ENCODE results near the gene ETV3L. TPM values are rescaled to one million over a fixed set of nuclear protein-coding genes. Genes with fewer than 3 reads are reported as not detected.

The ETV3L gene
- total RNA-seq, 3 donors from 2014 or later (not counting 1 experiment from before 2014, with no cell fraction given), result not detected

GRCh38 chr1:157133426-157133825 is 33.8 kb upstream of the ETV3L start:
- Mint-ChIP-seq H3K9me3 (no peaks in the 10 kb centered on the region), H3K27ac (peak overlapping the region; percentile 84 to 96), H3K36me3 (peaks cover 8% of the 10 kb centered on the region), H3K4me3 (peak overlapping the region; percentile 56), H3K27me3 (ENCODE audit: low read depth in 2 of 2) (no peaks in the 10 kb centered on the region), H3K4me1 (peaks cover 66 to 71% of the 10 kb centered on the region in 2 donors)
- DNase-seq, result peak in 1 of 2 donors; percentile 76
- H3K9me3 ChIP-seq (ENCODE audit: control insufficient read depth, insufficient read depth, low read length), result no peaks in the 10 kb centered on the region
- 0% methylated on average over 1 of the region's 2 CpGs for WGBS (ENCODE audit: insufficient coverage)
- no peak for ATAC-seq
- no peak overlapping the region for H3K4me3 ChIP-seq (ENCODE audit: low read length)
- peaks cover 39% of the 10 kb centered on the region for H3K4me1 ChIP-seq (ENCODE audit: control insufficient read depth, insufficient read depth, low read length)
- intact Hi-C loops (cut with micrococcal nuclease), result no loop called here
- no peak overlapping the region for H3K27ac ChIP-seq (ENCODE audit: low read length)
- peaks cover 55% of the 10 kb centered on the region for H3K36me3 ChIP-seq (ENCODE audit: control insufficient read depth, insufficient read depth, low read length)
- no peaks in the 10 kb centered on the region for H3K27me3 ChIP-seq (ENCODE audit: control insufficient read depth, insufficient read depth, low read length)
- no peak for TF ChIP-seq CTCF (IDR thresholded peaks at IDR 0.05)

DNA sequence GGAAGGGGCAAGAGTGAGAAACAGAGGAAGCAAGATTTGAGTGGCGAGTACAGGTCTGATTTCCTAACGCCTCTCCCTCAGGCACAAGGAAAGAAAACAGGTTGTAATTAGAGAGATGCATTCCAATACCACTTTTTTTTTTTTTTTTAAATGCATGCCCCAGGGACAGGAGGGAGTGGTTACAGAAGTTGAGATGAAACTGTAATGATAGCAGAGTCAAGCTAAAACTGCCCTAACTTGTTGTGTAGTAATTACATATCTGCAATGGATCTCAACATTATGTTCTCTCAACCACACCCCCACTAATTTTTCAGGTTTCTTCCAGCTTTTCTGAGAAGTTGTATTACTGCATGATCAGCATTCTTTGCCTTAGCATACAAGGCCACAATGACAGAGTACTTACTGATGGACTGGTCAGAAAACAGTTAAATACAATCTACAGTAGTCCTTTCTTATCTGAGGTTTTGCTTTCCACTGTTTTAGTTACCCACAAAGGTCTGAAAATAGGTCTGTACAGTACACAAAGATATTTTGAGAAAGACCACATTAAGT is 33.1 kb upstream of the ETV3L start:
- Histone ChIP-seq H3K4me1 (ENCODE audit: control insufficient read depth, insufficient read depth, low read length) (peaks cover 38% of the 10 kb centered on the region), H3K4me3 (ENCODE audit: low read length) (no peak overlapping the region), H3K27me3 (ENCODE audit: control insufficient read depth, insufficient read depth, low read length) (no peaks in the 10 kb centered on the region), H3K27ac (ENCODE audit: low read length) (no peak overlapping the region), H3K9me3 (ENCODE audit: control insufficient read depth, insufficient read depth, low read length) (no peaks in the 10 kb centered on the region), H3K36me3 (ENCODE audit: control insufficient read depth, insufficient read depth, low read length) (peaks cover 62% of the 10 kb centered on the region)
- H3K36me3 Mint-ChIP-seq, result peaks cover 14% of the 10 kb centered on the region
- H3K27me3 Mint-ChIP-seq (ENCODE audit: low read depth in 2 of 2), result no peaks in the 10 kb centered on the region
- 40% methylated on average over 2 of the region's 2 CpGs for WGBS (ENCODE audit: insufficient coverage)
- ATAC-seq (peak in 1 of 3 donors; percentile 39), DNase-seq (no peak)
- no peaks in the 10 kb centered on the region for H3K9me3 Mint-ChIP-seq
- intact Hi-C loops (cut with micrococcal nuclease), result no loop called here
- no peak for TF ChIP-seq CTCF (IDR thresholded peaks at IDR 0.05)
- peak overlapping the region; percentile 84 to 96 for H3K27ac Mint-ChIP-seq
- H3K4me1 Mint-ChIP-seq, result peaks cover 68 to 70% of the 10 kb centered on the region in 2 donors
- peak overlapping the region; percentile 67 for H3K4me3 Mint-ChIP-seq

- Mint-ChIP-seq H3K36me3 (peaks cover 14% of the 10 kb centered on the region), H3K27me3 (ENCODE audit: low read depth in 2 of 2) (no peaks in the 10 kb centered on the region), H3K4me3 (peak overlapping the region; percentile 67), H3K9me3 (no peaks in the 10 kb centered on the region), H3K4me1 (peaks cover 63 to 64% of the 10 kb centered on the region in 2 donors), H3K27ac (peak overlapping the region; percentile 84 to 96)
- no peaks in the 10 kb centered on the region for H3K27me3 ChIP-seq (ENCODE audit: control insufficient read depth, insufficient read depth, low read length)
- no peak for TF ChIP-seq CTCF (IDR thresholded peaks at IDR 0.05)
- DNase-seq (no peak), ATAC-seq (no peak)
- intact Hi-C loops (cut with micrococcal nuclease), result no loop called here
- peaks cover 64% of the 10 kb centered on the region for H3K36me3 ChIP-seq (ENCODE audit: control insufficient read depth, insufficient read depth, low read length)
- WGBS (ENCODE audit: insufficient coverage), result 93% methylated on average over 4 of the region's 5 CpGs
- H3K4me1 ChIP-seq (ENCODE audit: control insufficient read depth, insufficient read depth, low read length), result peaks cover 32% of the 10 kb centered on the region
- H3K9me3 ChIP-seq (ENCODE audit: control insufficient read depth, insufficient read depth, low read length), result no peaks in the 10 kb centered on the region
- no peak overlapping the region for H3K27ac ChIP-seq (ENCODE audit: low read length)
- H3K4me3 ChIP-seq (ENCODE audit: low read length), result no peak overlapping the region
Observed at GRCh38 chr1:157132111-157132510, 32.5 kb upstream of the ETV3L start.

DNA sequence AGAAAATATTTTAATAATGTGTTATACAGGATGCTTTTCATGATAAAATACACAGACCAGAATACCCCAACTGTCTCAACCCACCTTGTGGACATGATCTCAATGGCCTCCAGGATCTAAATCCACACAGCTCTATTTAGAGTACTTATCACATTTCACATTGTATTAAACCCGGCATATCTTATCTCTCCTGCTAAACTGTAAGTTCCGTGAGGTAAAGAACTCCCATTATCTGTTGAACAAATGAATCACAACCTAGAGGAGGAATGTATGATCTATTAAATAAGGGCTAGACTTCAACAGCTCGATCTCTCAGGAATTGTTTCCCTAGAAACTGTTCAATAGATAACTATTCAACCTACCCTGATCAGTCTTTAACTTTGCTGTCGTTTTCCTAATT is 31.7 kb upstream of the ETV3L start:
- no peak for TF ChIP-seq CTCF (IDR thresholded peaks at IDR 0.05)
- Histone ChIP-seq H3K27me3 (ENCODE audit: control insufficient read depth, insufficient read depth, low read length) (no peaks in the 10 kb centered on the region), H3K36me3 (ENCODE audit: control insufficient read depth, insufficient read depth, low read length) (peaks cover 70% of the 10 kb centered on the region), H3K27ac (ENCODE audit: low read length) (no peak overlapping the region), H3K4me1 (ENCODE audit: control insufficient read depth, insufficient read depth, low read length) (peaks cover 26% of the 10 kb centered on the region), H3K9me3 (ENCODE audit: control insufficient read depth, insufficient read depth, low read length) (no peaks in the 10 kb centered on the region), H3K4me3 (ENCODE audit: low read length) (no peak overlapping the region)
- Mint-ChIP-seq H3K36me3 (peaks cover 14% of the 10 kb centered on the region), H3K27ac (peak overlapping the region; percentile 64 to 96), H3K9me3 (no peaks in the 10 kb centered on the region), H3K4me3 (no peak overlapping the region), H3K4me1 (peaks cover 54 to 55% of the 10 kb centered on the region in 2 donors), H3K27me3 (ENCODE audit: low read depth in 2 of 2) (no peaks in the 10 kb centered on the region)
- ATAC-seq (no peak), DNase-seq (no peak)
- intact Hi-C loops (cut with micrococcal nuclease), result no loop called here
- 100% methylated on average over 2 of the region's 4 CpGs for WGBS (ENCODE audit: insufficient coverage)
